ENCODE data around the gene TAAR9.

Gene TAAR9

DNA sequence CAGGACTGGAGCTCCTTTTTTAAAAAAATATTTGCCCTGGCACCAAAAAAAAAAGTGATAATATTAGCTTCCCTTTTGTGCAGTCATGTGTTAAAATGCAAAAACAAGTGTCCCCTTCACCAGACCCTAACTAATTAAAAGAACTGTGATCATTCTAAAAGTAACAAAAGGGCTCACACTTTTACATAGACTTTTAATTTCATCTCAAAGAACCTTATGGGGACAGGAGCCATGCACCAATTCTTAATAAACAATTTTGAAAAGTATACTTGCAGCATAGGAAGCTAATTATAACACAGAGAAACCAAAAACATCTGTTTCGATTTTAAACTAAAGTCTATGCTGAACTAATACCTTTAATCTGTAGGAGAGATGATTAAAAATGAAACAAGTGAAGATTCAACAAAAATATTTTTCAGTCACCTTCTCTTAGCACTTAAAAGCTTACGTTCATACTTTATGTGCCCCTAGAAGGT is 42.4 kb upstream of the TAAR9 start:
- H3K27ac ChIP-seq: no peak overlapping the region
- TF ChIP-seq, protein P1, sequence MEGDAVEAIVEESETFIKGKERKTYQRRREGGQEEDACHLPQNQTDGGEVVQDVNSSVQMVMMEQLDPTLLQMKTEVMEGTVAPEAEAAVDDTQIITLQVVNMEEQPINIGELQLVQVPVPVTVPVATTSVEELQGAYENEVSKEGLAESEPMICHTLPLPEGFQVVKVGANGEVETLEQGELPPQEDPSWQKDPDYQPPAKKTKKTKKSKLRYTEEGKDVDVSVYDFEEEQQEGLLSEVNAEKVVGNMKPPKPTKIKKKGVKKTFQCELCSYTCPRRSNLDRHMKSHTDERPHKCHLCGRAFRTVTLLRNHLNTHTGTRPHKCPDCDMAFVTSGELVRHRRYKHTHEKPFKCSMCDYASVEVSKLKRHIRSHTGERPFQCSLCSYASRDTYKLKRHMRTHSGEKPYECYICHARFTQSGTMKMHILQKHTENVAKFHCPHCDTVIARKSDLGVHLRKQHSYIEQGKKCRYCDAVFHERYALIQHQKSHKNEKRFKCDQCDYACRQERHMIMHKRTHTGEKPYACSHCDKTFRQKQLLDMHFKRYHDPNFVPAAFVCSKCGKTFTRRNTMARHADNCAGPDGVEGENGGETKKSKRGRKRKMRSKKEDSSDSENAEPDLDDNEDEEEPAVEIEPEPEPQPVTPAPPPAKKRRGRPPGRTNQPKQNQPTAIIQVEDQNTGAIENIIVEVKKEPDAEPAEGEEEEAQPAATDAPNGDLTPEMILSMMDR (IDR thresholded peaks at IDR 0.05): no peak

DNA sequence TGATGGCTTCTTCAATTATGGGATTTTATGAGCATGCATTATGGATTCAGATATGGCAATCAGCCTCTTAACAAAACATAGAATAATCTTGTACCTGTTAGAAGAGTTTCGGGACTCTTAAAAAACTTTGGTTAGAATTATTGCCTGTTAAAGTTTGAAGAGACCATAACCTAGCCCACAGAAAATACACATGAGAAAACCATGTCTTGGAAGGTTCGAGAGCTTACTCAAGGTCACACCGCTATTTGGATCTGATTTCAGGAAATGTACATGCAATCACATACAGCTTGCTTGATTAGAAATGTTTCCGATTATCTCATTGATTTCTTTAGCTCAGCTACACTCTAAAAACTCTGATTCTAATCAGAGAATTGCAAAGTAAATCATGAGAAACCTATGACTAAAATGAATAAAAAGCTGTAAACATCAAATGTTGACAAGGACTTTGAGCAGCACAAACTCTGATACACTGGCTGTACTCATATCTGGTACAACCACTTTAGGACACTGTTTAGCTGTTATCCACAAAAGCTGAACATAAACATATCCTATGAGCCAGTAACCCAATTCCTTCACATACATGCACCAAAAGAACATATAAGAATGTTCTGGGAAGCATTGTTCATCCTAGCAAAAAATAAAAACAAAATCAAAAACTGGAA is 41.4 kb upstream of the TAAR9 start:
- no peak overlapping the region for H3K27ac ChIP-seq
- TF ChIP-seq, protein P1 (IDR thresholded peaks at IDR 0.05): no peak
- TF ChIP-seq ZFX (IDR thresholded peaks at IDR 0.05; ENCODE audit: borderline replicate concordance): no peak

DNA sequence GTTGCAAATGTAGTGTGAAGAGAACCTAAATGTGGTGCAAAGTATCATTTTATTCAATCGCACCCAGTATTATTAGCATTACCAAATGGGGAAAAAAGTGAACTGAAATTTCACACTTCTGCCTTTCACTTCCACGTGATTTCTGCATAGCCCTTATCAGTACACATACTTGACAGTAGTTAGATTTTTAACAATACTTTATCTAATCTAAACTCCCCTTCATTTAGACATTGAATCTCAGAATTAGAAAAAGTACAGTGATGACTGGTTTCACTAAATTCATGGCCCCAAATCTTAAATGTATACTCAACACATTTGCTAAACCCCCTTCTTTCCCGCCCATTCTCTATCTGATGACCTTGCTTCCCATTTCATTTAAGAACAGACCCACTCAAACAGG is 39.4 kb upstream of the TAAR9 start:
- TF ChIP-seq, protein P1 (IDR thresholded peaks at IDR 0.05): no peak
- no peak for TF ChIP-seq ZFX (IDR thresholded peaks at IDR 0.05; ENCODE audit: borderline replicate concordance)
- H3K27ac ChIP-seq: no peak overlapping the region

DNA sequence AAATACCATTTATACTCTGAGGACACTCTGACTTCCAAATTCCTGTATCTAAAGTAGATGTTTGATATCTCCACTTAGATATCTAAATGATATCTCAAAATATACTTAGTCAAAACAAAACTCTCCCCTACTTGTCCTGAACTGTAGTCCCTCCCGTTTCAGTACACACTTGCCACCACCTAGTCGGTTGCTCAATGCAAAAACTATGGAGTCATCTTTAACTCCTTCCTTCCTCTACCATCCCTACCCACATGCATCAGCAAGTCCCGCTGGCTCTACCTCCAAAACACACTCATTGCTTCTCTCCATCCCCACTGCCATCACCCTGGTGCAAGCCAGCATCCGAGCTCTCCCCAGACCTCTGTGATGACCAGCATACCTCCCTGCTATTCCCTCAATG is 38.3 kb upstream of the TAAR9 start:
- H3K27ac ChIP-seq: no peak overlapping the region
- no peak for TF ChIP-seq ZFX (IDR thresholded peaks at IDR 0.05; ENCODE audit: borderline replicate concordance)
- TF ChIP-seq, protein P1 (IDR thresholded peaks at IDR 0.05): no peak

DNA sequence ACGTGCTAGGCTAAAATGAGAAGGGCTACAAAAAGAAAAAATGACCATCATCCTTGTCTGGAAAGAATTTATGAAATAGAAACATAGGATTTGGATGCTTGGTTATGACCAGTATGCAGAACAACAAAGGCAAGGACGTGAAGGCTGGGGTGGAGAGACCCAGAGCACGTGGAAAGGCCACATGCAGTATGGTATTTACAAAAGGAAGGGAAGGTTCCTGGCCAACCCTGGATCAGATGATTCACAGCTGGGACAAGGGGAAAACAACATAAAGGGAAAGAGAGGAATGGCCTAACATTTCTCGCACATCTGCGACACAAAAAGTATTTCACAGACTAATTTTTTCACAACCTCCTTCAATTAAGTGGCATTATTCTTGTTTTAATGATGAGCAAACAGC is 33.3 kb upstream of the TAAR9 start:
- TF ChIP-seq ZFX (IDR thresholded peaks at IDR 0.05; ENCODE audit: borderline replicate concordance): no peak
- TF ChIP-seq, protein P1 (IDR thresholded peaks at IDR 0.05): no peak
- H3K27ac ChIP-seq: no peak overlapping the region

DNA sequence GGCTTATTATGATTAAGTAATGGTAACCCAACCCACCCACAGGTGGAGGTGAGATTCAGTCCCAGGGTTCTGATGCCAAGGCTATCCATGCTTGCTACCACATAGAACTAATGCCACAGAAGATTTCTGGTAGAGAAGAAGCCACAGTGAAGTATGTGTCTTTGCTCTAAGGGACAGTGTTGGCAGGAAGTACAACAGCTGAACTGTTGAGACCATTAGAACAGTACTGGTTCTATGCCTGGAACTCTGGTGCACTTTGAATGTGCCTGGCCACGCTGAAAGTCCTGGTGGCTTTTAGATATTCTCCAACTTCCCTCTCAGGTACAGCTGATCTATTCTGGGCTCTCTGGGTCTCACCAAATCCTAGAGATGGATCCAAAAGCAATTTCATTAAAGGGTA is 32.9 kb upstream of the TAAR9 start:
- H3K27ac ChIP-seq: no peak overlapping the region
- TF ChIP-seq, protein P1 (IDR thresholded peaks at IDR 0.05): no peak
- TF ChIP-seq ZFX (IDR thresholded peaks at IDR 0.05; ENCODE audit: borderline replicate concordance): no peak

DNA sequence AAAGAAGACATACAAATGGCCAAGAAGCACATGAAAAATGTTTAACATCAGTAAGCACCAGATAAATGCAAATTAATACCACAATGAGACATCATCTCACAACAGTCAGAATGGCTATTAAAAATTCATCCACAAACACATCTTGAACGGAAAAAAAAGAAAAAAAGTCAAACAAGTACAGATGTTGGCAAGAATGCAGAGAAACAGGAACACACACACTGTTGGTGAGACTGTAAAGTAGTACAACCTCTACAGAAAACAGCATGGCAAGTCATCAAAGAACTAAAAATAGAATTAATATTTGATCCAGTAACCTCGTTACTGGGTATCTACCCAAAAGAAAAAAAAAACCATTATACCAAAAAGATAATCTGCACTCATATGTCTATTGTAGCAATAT is 31.6 kb upstream of the TAAR9 start:
- H3K27ac ChIP-seq: no peak overlapping the region
- TF ChIP-seq, protein P1 (IDR thresholded peaks at IDR 0.05): no peak
